Astrocyte of the spinal cord (primary cell): Measurements from ENCODE around the gene BTBD9.

ENCODE experiments used
- DNase-seq: peaks from one replicate; pipeline ENCODE4 v3.0.0; 2011; ENCODE audit warnings: low read depth, low spot score
- H3K4me3 ChIP-seq: 2 replicates; pipeline ENCODE4 v1.5.1; 2011; ENCODE audit warnings: low read depth, mild to moderate bottlenecking, low read length, moderate library complexity
- in situ Hi-C: cut with HindIII; loops from 2 replicates; pipeline ENCODE4 v1.10.0; 2017; ENCODE audit warnings: low sequenced_read_pairs
- TF ChIP-seq, protein P1 (sequence below): IDR thresholded peaks from 2 replicates; pipeline ENCODE4 v1.5.1; 2012; ENCODE audit warnings: low read depth, mild to moderate bottlenecking, low read length, inconsistent platforms

The BTBD9 gene

DNA sequence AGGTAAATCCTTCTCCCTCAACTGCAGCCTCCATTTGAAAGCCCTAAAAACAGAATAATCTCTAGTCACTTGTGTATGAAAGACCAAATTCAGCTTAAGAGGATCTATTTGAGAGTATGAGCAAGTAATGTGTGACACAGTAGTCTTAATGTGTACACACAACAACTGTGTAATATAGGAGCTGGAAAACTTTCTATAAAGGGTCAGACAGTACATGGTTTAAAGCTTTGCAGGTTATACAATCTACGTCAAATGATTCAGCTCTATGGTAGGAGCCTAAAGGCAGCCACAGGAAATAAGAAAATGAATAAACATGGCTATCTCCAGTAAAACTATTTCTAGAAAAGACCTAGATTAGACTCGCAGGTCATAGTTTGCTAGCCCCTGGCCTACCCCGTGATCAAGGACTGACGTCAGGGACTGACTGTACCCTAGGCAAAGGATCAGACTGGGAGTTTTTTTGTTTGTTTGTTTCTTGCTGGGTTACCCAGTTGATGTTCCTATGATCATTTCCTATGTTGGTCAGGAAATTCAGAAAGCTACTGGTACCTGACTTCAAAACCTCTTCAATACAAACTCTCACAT, 39.7 kb downstream of the BTBD9 start:
- H3K4me3 ChIP-seq: no peak overlapping the region
- in situ Hi-C loops: no loop called here
- no peak for DNase-seq
- TF ChIP-seq, protein P1, sequence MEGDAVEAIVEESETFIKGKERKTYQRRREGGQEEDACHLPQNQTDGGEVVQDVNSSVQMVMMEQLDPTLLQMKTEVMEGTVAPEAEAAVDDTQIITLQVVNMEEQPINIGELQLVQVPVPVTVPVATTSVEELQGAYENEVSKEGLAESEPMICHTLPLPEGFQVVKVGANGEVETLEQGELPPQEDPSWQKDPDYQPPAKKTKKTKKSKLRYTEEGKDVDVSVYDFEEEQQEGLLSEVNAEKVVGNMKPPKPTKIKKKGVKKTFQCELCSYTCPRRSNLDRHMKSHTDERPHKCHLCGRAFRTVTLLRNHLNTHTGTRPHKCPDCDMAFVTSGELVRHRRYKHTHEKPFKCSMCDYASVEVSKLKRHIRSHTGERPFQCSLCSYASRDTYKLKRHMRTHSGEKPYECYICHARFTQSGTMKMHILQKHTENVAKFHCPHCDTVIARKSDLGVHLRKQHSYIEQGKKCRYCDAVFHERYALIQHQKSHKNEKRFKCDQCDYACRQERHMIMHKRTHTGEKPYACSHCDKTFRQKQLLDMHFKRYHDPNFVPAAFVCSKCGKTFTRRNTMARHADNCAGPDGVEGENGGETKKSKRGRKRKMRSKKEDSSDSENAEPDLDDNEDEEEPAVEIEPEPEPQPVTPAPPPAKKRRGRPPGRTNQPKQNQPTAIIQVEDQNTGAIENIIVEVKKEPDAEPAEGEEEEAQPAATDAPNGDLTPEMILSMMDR: no peak

DNA sequence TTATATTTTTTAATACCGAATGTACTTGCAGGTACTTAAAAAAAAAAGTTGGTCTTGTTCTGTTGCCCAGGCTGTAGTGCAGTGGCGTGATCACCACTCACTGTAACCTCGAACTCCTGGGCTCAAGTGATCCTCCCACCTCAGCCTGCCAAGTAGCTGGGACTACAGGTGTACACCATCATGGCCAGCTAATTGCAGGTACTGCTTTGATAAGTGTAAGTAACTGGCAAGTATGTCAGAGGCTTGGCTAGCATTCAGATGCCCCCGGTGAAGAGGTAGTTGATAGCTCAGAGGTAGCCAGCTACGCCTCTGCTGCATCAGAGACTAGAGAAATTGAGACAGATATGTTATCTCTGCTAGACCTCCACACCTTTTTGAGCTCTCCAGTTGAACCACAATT, 40.5 kb downstream of the BTBD9 start:
- in situ Hi-C loops: no loop called here

DNA sequence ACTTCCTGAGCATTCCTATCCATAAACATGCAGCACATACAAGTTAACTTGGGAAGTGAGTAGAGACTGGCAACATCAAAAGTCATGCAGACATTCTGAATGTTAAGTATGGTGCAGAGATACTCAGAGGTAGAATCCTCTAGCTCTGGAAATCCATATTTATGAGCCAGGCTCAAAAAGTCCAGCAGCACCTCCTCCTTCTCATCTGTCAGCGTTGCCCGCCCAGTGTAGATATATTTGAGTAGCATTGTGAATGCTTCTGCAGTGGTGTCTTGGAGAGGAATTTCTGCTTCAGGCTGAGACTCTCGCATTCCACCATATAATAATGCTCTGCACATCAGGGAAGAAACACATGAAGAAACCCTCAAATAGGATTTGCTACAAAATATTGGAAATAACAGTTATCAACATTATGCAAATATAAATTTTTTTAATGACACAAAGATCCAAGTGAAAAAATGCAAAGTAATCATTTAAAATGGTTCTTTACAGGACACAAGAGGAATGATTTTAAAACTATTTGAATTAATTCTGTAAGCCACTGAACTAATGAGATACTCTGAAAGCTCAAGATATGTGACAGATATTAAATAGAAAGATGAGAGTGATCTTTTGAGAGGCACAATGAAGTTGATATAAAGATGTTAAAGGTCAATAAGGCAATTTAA, 45.6 kb downstream of the BTBD9 start:
- no peak for DNase-seq
- in situ Hi-C loops: no loop called here
- TF ChIP-seq, protein P1: no peak
- H3K4me3 ChIP-seq: no peak overlapping the region

More for the DNA sequence above, 40.5 kb downstream of the BTBD9 start:
- no peak for DNase-seq
- H3K4me3 ChIP-seq: no peak overlapping the region
- TF ChIP-seq, protein P1: no peak

DNA sequence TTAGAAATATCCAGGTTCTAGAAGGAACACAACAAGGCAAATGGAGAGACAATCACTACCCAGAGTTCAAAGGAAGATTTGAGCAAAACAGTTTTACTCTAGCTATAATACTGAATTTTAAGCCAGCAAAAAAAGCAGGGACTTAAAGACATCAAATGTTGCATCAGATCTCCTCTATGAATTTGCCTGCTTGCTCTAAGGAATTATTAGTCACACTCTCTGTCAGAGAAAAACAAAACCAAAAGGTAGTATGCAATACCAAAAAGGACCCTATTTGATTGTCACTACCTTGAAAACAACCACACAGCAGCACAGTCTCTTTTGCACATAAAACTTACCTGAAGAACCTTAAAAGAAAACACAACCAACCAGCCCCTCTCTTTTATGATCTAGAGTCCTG, 46.3 kb downstream of the BTBD9 start:
- in situ Hi-C loops: no loop called here
- no peak overlapping the region for H3K4me3 ChIP-seq
- DNase-seq: no peak
- TF ChIP-seq, protein P1: no peak

DNA sequence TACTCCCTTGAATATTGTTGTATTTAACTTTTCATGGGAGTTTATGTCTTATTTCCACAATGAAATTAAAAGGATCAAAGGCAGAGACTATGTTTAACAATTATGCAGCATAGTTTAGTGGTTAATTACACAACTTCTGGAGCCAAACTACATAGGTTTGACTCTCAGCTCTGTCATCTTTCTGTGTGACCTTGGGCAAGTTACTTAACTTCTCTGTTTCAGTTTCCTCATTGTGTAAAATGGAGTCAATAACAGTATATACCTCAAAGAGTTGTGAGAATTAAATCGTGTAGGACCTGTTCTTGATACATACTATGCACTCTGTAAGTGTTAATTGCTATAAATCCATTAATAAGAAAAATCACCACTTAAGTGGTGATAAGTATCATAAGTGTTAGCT, 48.3 kb downstream of the BTBD9 start:
- DNase-seq: no peak

DNA sequence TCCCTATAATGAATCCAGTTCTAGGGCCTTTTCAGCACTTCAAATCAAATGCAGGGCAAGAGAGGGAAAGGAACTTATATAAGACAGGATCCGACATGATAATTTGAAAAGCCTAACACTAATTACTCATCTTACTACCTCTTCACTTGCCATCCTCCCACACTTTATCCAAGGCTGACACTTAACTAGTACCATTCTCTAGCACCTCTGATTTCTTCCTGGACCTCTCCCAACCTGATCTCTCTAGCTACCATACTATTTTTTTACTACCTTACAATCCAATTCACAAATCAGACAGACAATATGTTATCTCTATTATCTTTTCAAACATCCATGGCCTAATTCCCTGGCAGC, 50.4 kb downstream of the BTBD9 start:
- H3K4me3 ChIP-seq: no peak overlapping the region
- DNase-seq: no peak
- TF ChIP-seq, protein P1: no peak
- in situ Hi-C loops: no loop called here

More for the DNA sequence above, 48.3 kb downstream of the BTBD9 start:
- TF ChIP-seq, protein P1: no peak
- in situ Hi-C loops: no loop called here
- no peak overlapping the region for H3K4me3 ChIP-seq
